Osteoblast (primary cell): Measurements from ENCODE around the gene ZFAND3. TPM values are rescaled to one million over a fixed set of nuclear protein-coding genes. Genes with fewer than 3 reads are reported as not detected.

Experiments used
- DNase-seq: peaks from one replicate; pipeline ENCODE4 v3.0.0; 2011; ENCODE audit warnings: low spot score, mixed read lengths; ENCODE audit not compliant: insufficient read length; ENCODE audit errors: missing footprints
- H2AFZ ChIP-seq: 2 replicates; pipeline ENCODE4 v1.6.0; 2011; ENCODE audit warnings: mild to moderate bottlenecking, low read length
- H3K27ac ChIP-seq: 2 replicates; pipeline ENCODE4 v1.5.1; 2011; ENCODE audit warnings: mild to moderate bottlenecking, low read depth, low read length, moderate library complexity
- H3K27me3 ChIP-seq: 2 replicates; pipeline ENCODE4 v1.6.0; 2012; ENCODE audit warnings: mild to moderate bottlenecking, control low read depth, inconsistent platforms, low read length, moderate library complexity; ENCODE audit not compliant: insufficient read depth
- H3K36me3 ChIP-seq: 2 replicates; pipeline ENCODE4 v1.5.1; 2011; ENCODE audit warnings: mild to moderate bottlenecking, low read length, control low read depth, moderate library complexity; ENCODE audit not compliant: insufficient read depth
- H3K4me1 ChIP-seq: 2 replicates; pipeline ENCODE4 v1.5.1; 2011; ENCODE audit warnings: mild to moderate bottlenecking, low read length, control low read depth, moderate library complexity; ENCODE audit not compliant: insufficient read depth
- H3K4me2 ChIP-seq: 2 replicates; pipeline ENCODE4 v1.6.0; 2011; ENCODE audit warnings: mild to moderate bottlenecking, low read length; ENCODE audit not compliant: insufficient read depth
- H3K4me3 ChIP-seq: fragments of 200-600 bp; sonication (generic); 3 replicates; pipeline ENCODE4 v1.5.1; 2012; ENCODE audit warnings: mild to moderate bottlenecking, low read length, inconsistent platforms; ENCODE audit not compliant: insufficient read depth
- H3K79me2 ChIP-seq: 2 replicates; pipeline ENCODE4 v1.6.0; 2012; ENCODE audit warnings: mild to moderate bottlenecking, low read length, control low read depth, inconsistent platforms; ENCODE audit not compliant: insufficient read depth
- H3K9me3 ChIP-seq: 2 replicates; pipeline ENCODE4 v1.5.1; 2011; ENCODE audit warnings: low read depth, low read length, control low read depth
- H4K20me1 ChIP-seq: 2 replicates; pipeline ENCODE4 v1.6.0; 2012; ENCODE audit warnings: mild to moderate bottlenecking, low read length, control low read depth; ENCODE audit not compliant: insufficient read depth
- total RNA-seq: library from RNA; depleted of rRNA; stranded (reverse); fragments of >200 nt; gene quantifications from 2 replicates; pipeline ENCODE4 v1.2.3, GENCODE V29; 2012
- TF ChIP-seq, protein P1 (sequence below): IDR thresholded peaks from 2 replicates; pipeline ENCODE4 v1.5.1; 2011; ENCODE audit warnings: mild to moderate bottlenecking, low read depth, low read length, moderate library complexity; ENCODE audit errors: extremely low read depth

ZFAND3 gene
- total RNA-seq, 1 donor: 27.1 TPM

DNA sequence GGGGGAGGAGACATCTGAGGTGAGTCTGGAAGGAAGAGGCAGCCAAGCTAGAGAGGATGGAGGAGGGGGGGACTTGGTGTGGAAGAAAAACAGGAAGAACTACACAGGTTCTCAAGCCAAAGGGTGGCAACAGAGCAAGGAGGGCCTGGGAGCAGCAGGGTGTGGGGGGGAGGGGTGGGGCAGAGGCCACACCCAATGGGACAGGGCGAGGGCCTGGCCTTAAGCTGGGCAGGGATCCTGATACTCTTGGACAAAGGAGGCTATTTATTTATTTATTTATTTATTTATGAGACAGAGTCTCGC lies 359.0 kb downstream of the ZFAND3 start:
- Histone ChIP-seq H3K27ac (no peak overlapping the region), H3K9me3 (no peaks in the 10 kb centered on the region), H4K20me1 (no peaks in the 10 kb centered on the region), H3K27me3 (no peaks in the 10 kb centered on the region), H3K4me2 (no peak overlapping the region), H3K36me3 (no peaks in the 10 kb centered on the region), H2AFZ (no peak overlapping the region), H3K79me2 (no peaks in the 10 kb centered on the region), H3K4me1 (no peaks in the 10 kb centered on the region), H3K4me3 (no peak overlapping the region)
- no peak for DNase-seq
- TF ChIP-seq, protein P1, sequence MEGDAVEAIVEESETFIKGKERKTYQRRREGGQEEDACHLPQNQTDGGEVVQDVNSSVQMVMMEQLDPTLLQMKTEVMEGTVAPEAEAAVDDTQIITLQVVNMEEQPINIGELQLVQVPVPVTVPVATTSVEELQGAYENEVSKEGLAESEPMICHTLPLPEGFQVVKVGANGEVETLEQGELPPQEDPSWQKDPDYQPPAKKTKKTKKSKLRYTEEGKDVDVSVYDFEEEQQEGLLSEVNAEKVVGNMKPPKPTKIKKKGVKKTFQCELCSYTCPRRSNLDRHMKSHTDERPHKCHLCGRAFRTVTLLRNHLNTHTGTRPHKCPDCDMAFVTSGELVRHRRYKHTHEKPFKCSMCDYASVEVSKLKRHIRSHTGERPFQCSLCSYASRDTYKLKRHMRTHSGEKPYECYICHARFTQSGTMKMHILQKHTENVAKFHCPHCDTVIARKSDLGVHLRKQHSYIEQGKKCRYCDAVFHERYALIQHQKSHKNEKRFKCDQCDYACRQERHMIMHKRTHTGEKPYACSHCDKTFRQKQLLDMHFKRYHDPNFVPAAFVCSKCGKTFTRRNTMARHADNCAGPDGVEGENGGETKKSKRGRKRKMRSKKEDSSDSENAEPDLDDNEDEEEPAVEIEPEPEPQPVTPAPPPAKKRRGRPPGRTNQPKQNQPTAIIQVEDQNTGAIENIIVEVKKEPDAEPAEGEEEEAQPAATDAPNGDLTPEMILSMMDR: no peak

- Histone ChIP-seq H2AFZ (no peak overlapping the region), H3K4me3 (no peak overlapping the region), H3K4me2 (no peak overlapping the region), H4K20me1 (no peaks in the 10 kb centered on the region), H3K27me3 (no peaks in the 10 kb centered on the region), H3K36me3 (no peaks in the 10 kb centered on the region), H3K4me1 (no peaks in the 10 kb centered on the region), H3K79me2 (no peaks in the 10 kb centered on the region), H3K27ac (no peak overlapping the region), H3K9me3 (no peaks in the 10 kb centered on the region)
- TF ChIP-seq, protein P1: no peak
- DNase-seq: no peak
Measured at GRCh38 chr6:38179300-38179699, 359.8 kb downstream of the ZFAND3 start.

- Histone ChIP-seq H3K4me1 (no peaks in the 10 kb centered on the region), H3K9me3 (no peaks in the 10 kb centered on the region), H2AFZ (no peak overlapping the region), H3K27me3 (no peaks in the 10 kb centered on the region), H3K4me2 (no peak overlapping the region), H3K36me3 (no peaks in the 10 kb centered on the region), H3K27ac (no peak overlapping the region), H3K4me3 (no peak overlapping the region), H3K79me2 (no peaks in the 10 kb centered on the region), H4K20me1 (no peaks in the 10 kb centered on the region)
- no peak for DNase-seq
- TF ChIP-seq, protein P1: no peak
Measured at GRCh38 chr6:38179794-38180430, 360.4 kb downstream of the ZFAND3 start.

DNA sequence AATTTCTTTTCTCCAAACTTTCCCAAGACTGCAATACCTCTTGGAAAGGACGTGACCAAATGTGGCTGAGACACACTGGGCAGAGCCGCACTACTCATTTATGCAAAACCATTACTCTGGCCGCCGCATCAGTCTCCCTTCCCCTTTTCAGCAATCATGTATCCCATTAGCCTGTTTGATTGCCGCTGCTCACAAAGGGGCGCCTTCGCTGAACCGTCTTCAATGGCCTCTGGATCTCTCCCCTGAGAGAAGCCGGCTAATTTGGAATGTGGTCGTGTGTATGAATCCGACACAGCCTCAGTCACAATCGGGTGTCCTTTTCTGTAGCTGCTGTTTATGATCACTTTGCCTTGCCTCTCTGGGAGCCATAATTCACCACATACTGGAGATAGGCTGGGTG lies 361.1 kb downstream of the ZFAND3 start:
- Histone ChIP-seq H3K4me2 (no peak overlapping the region), H4K20me1 (no peaks in the 10 kb centered on the region), H3K27ac (no peak overlapping the region), H3K27me3 (no peaks in the 10 kb centered on the region), H2AFZ (no peak overlapping the region), H3K9me3 (no peaks in the 10 kb centered on the region), H3K79me2 (no peaks in the 10 kb centered on the region), H3K36me3 (no peaks in the 10 kb centered on the region), H3K4me3 (no peak overlapping the region), H3K4me1 (no peaks in the 10 kb centered on the region)
- DNase-seq: no peak
- TF ChIP-seq, protein P1: no peak
